Peyer's patch (tissue), 4 donors: ENCODE results near the gene C20orf204.

Experiments
- POLR2A ChIP-seq, 2 donors: fragments of 450-650 bp; IDR thresholded peaks; one replicate each; pipeline ENCODE4 v1.5.1; 2017; ENCODE audit warnings: antibody characterized with exemption in 2 of 2, mild to moderate bottlenecking in 2 of 2, moderate library complexity in 2 of 2
- TF ChIP-seq, protein P1 (sequence below), 6 experiments: fragments of 450-650 bp in 4 of 6; fragments of 200-600 bp in 2 of 6; sonication (generic) in 1 of 6; IDR thresholded peaks; one replicate each; pipeline ENCODE4 v1.5.1; 2017 to 2019; ENCODE audit warnings: antibody characterized with exemption in 6 of 6, mild to moderate bottlenecking in 3 of 6, moderate library complexity in 1 of 6

DNA sequence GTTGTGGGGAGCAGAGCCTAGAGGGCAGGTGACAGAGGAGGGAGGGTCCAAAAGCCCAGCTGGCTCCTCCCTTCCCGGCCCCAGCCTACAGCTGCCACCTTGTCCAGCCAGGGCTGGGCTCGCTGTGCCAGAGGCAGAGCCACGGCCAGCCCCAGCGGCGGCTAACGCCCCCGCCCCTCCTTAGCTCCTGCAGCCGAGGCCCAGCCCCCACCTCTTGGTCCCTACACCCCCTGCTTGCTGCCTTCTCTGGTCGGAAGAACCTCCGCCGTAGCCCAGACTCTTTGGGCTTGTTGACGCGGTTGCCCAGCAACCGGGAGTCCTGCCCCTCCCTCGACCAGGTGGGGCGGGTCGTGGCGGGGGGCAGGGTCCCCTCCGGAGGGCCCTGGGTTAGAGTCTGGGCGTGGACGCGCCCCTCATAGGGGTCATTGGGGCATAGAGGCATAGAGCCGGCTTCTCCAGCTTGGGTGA is 48.7 kb downstream of the C20orf204 start:
- TF ChIP-seq, protein P1, sequence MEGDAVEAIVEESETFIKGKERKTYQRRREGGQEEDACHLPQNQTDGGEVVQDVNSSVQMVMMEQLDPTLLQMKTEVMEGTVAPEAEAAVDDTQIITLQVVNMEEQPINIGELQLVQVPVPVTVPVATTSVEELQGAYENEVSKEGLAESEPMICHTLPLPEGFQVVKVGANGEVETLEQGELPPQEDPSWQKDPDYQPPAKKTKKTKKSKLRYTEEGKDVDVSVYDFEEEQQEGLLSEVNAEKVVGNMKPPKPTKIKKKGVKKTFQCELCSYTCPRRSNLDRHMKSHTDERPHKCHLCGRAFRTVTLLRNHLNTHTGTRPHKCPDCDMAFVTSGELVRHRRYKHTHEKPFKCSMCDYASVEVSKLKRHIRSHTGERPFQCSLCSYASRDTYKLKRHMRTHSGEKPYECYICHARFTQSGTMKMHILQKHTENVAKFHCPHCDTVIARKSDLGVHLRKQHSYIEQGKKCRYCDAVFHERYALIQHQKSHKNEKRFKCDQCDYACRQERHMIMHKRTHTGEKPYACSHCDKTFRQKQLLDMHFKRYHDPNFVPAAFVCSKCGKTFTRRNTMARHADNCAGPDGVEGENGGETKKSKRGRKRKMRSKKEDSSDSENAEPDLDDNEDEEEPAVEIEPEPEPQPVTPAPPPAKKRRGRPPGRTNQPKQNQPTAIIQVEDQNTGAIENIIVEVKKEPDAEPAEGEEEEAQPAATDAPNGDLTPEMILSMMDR (IDR thresholded peaks at IDR 0.05), result no peak
- no peak for TF ChIP-seq POLR2A (IDR thresholded peaks at IDR 0.05)
